Left ventricle myocardium inferior (tissue), 1 donor: ENCODE data around the gene ZNF410. TPM values are rescaled to one million over a fixed set of nuclear protein-coding genes. Genes with fewer than 3 reads are reported as not detected.

Source experiments
- DNase-seq: peaks from one replicate; pipeline ENCODE4 v3.0.0-alpha.2; 2020
- H3K27ac ChIP-seq: fragments of 200-600 bp; replicated peaks from 2 replicates; pipeline ENCODE4 v1.8.0; 2021
- H3K27me3 ChIP-seq: fragments of 200-600 bp; 2 replicates; pipeline ENCODE4 v1.8.0; 2021; ENCODE audit warnings: low read depth
- H3K36me3 ChIP-seq: fragments of 200-600 bp; 2 replicates; pipeline ENCODE4 v1.8.0; 2021
- H3K4me1 ChIP-seq: fragments of 200-600 bp; 2 replicates; pipeline ENCODE4 v1.8.0; 2021
- H3K4me3 ChIP-seq: fragments of 200-600 bp; 2 replicates; pipeline ENCODE4 v1.8.0; 2021; ENCODE audit warnings: mild to moderate bottlenecking, moderate library complexity
- H3K9me3 ChIP-seq: fragments of 200-600 bp; replicated peaks from 2 replicates; pipeline ENCODE4 v1.8.0; 2021
- intact Hi-C: fragments of 100-400 bp; cut with micrococcal nuclease; formaldehyde crosslinking; loops from one replicate; pipeline ENCODE4 v1.11.0; 2022
- total RNA-seq: library from RNA; stranded (reverse); fragmentation: NEBNext Ultra II Directional; extraction: Animal tissue kit (Norgen Biotek cat#: 25700); gene quantifications from one replicate; pipeline ENCODE4 v1.2.1, GENCODE V29; 2021
- TF ChIP-seq, protein P1 (sequence below): fragments of 200-600 bp; IDR thresholded peaks from 2 replicates; pipeline ENCODE4 v1.8.0; 2021; ENCODE audit warnings: antibody characterized with exemption, mild to moderate bottlenecking, borderline replicate concordance
- donor health status: DM: no; HTN: yes; CAD: no; lungs with severe emphysema.

The ZNF410 gene
- total RNA-seq, 1 donor from 2014 or later, result 16.5 TPM

GRCh38 chr14:73976125-73976524 is 89.5 kb downstream of the ZNF410 start:
- Histone ChIP-seq H3K27me3 (no peaks in the 10 kb centered on the region), H3K4me3 (no peak overlapping the region), H3K27ac (no peak overlapping the region), H3K4me1 (peaks cover 7% of the 10 kb centered on the region), H3K36me3 (peaks cover 30% of the 10 kb centered on the region), H3K9me3 (no peaks in the 10 kb centered on the region)
- TF ChIP-seq, protein P1, sequence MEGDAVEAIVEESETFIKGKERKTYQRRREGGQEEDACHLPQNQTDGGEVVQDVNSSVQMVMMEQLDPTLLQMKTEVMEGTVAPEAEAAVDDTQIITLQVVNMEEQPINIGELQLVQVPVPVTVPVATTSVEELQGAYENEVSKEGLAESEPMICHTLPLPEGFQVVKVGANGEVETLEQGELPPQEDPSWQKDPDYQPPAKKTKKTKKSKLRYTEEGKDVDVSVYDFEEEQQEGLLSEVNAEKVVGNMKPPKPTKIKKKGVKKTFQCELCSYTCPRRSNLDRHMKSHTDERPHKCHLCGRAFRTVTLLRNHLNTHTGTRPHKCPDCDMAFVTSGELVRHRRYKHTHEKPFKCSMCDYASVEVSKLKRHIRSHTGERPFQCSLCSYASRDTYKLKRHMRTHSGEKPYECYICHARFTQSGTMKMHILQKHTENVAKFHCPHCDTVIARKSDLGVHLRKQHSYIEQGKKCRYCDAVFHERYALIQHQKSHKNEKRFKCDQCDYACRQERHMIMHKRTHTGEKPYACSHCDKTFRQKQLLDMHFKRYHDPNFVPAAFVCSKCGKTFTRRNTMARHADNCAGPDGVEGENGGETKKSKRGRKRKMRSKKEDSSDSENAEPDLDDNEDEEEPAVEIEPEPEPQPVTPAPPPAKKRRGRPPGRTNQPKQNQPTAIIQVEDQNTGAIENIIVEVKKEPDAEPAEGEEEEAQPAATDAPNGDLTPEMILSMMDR, result no peak
- no peak for DNase-seq
- intact Hi-C loops, result no loop called here

- H3K4me1 ChIP-seq, result peaks cover 7% of the 10 kb centered on the region
- no peak overlapping the region for H3K27ac ChIP-seq
- intact Hi-C loops, result no loop called here
- no peaks in the 10 kb centered on the region for H3K9me3 ChIP-seq
- H3K36me3 ChIP-seq, result peaks cover 37% of the 10 kb centered on the region
- no peak overlapping the region for H3K4me3 ChIP-seq
- TF ChIP-seq, protein P1, result no peak
- DNase-seq, result no peak
- no peaks in the 10 kb centered on the region for H3K27me3 ChIP-seq
Observed at GRCh38 chr14:73977896-73978295, 91.2 kb downstream of the ZNF410 start.

Other genes with a start within 250 kb of the ZNF410 start
- 15.2 TPM for gene DNAL1, start 241.9 kb upstream of the ZNF410 start, total RNA-seq
- gene PNMA1, start 172.5 kb upstream of the ZNF410 start, total RNA-seq, result 19.2 TPM
- gene PTGR2, start 35.0 kb upstream of the ZNF410 start, total RNA-seq, result 37.4 TPM
- gene FAM161B, start 63.2 kb downstream of the ZNF410 start, total RNA-seq, result 4.7 TPM
- gene COQ6, start 63.4 kb downstream of the ZNF410 start, total RNA-seq, result 49.8 TPM
- 6.3 TPM for gene ENTPD5, start 132.4 kb downstream of the ZNF410 start, total RNA-seq
- gene BBOF1, start 132.5 kb downstream of the ZNF410 start, total RNA-seq, result 3.8 TPM
- gene ALDH6A1, start 197.6 kb downstream of the ZNF410 start, total RNA-seq, result 69.6 TPM
- 8.0 TPM for gene LIN52, start 198.1 kb downstream of the ZNF410 start, total RNA-seq